Right lobe of liver (tissue), 6 donors: ENCODE results near the gene PGP. TPM values are rescaled to one million over a fixed set of nuclear protein-coding genes. Genes with fewer than 3 reads are reported as not detected.

Experiments used
- ATAC-seq, 4 donors: fragments of 200-7000 bp; cut with Tn5 transposase; one replicate each; pipeline ENCODE4 v1.9.1; 2020; ENCODE audit warnings: mild to moderate bottlenecking in 4 of 4, moderate library complexity in 4 of 4
- DNase-seq, 3 donors: peaks; one replicate each; pipeline ENCODE4 v3.0.0-alpha.2; 2020
- H3K27ac ChIP-seq, 3 donors: fragments of 200-600 bp; one replicate each; pipeline ENCODE4 v1.8.0; 2022
- H3K27me3 ChIP-seq, 2 donors: fragments of 200-600 bp; one replicate each; pipeline ENCODE4 v1.8.0; 2022
- H3K36me3 ChIP-seq, 4 donors: fragments of 200-600 bp; sonication (generic) in 1 of 4; one replicate each; pipeline versions ENCODE4 v1.5.1 to v1.8.0; 2017 to 2022; ENCODE audit warnings: control low read depth in 1 of 4
- H3K4me1 ChIP-seq, 4 donors: fragments of 200-600 bp; sonication (generic) in 1 of 4; one replicate each; pipeline versions ENCODE4 v1.5.1 to v1.8.0; 2017 to 2022; ENCODE audit warnings: control low read depth in 1 of 4
- H3K4me3 ChIP-seq, 3 donors: fragments of 200-600 bp; one replicate each; pipeline ENCODE4 v1.8.0; 2022
- H3K9me3 ChIP-seq, 4 donors: fragments of 200-600 bp; sonication (generic) in 1 of 4; one replicate each; pipeline versions ENCODE4 v1.5.1 to v1.8.0; 2017 to 2022; ENCODE audit warnings: control low read depth in 1 of 4
- CTCF ChIP-seq, 4 donors: fragments of 200-600 bp in 3 of 4; fragments of 450-650 bp in 1 of 4; IDR thresholded peaks; one replicate each; pipeline versions ENCODE4 v1.5.1 to v1.8.0; 2016 to 2022; ENCODE audit warnings: antibody characterized with exemption in 4 of 4, mild to moderate bottlenecking in 2 of 4
- POLR2A ChIP-seq: fragments of 450-650 bp; IDR thresholded peaks from one replicate; pipeline ENCODE4 v1.6.1; 2017; ENCODE audit warnings: antibody characterized with exemption, mild to moderate bottlenecking
- WGBS: methylation state at CpG from one replicate; pipeline ENCODE4 v1.1.6; 2018; ENCODE audit warnings: low coverage, low lambda C conversion rate; ENCODE audit not compliant: insufficient coverage; ENCODE audit errors: missing lambda C conversion rate; 5-methylcytosine and 5-hydroxymethylcytosine counted together
- intact Hi-C, 2 donors: fragments of 100-400 bp; cut with DNase I; formaldehyde crosslinking; loops; one replicate each; pipeline versions ENCODE4 v1.11.2 to v1.14.1; 2022
- total RNA-seq, 6 experiments: library from RNA; depleted of rRNA in 2 of 6; stranded (reverse); fragments of >200 nt in 2 of 6; fragmentation: NEBNext Ultra II Directional in 3 of 6; extraction: Animal tissue kit (Norgen Biotek cat#: 25700) in 3 of 6; gene quantifications; one replicate each; pipeline versions ENCODE4 v1.1.0 to v1.2.4, GENCODE V29; 2016 to 2023
- donor health status: DM: no; HTN: yes; CAD: no.
- donor health status: DM: no; HTN: no; CAD: no.
- donor health status: DM: no; HTN: no; CAD: no.
- donor health status: DM: no; HTN: yes; CAD: no.
- donor health status: DM: no; HTN: yes; CAD: no.

PGP gene
- total RNA-seq, 6 experiments from 2014 or later: 3.8 to 14.2 (median 6.9) TPM

GRCh38 chr16:2167068-2167638 lies 47.5 kb downstream of the PGP start:
- ATAC-seq: peak; percentile 14 to 77 (median 63)
- intact Hi-C loops: no loop called here
- Histone ChIP-seq H3K27ac (no peak overlapping the region), H3K9me3 (no peaks in the 10 kb centered on the region), H3K4me3 (no peak overlapping the region), H3K4me1 (peaks cover 0 to 31% (median 9%) of the 10 kb centered on the region in 4 donors), H3K27me3 (no peaks in the 10 kb centered on the region), H3K36me3 (peaks cover 0 to 13% (median 7%) of the 10 kb centered on the region in 4 donors)
- 60% methylated on average over 1 of the region's 18 CpGs for WGBS
- peak; percentile 69 to 81 (median 79) for DNase-seq
- no peak for TF ChIP-seq CTCF (IDR thresholded peaks at IDR 0.05)
- no peak for TF ChIP-seq POLR2A

DNA sequence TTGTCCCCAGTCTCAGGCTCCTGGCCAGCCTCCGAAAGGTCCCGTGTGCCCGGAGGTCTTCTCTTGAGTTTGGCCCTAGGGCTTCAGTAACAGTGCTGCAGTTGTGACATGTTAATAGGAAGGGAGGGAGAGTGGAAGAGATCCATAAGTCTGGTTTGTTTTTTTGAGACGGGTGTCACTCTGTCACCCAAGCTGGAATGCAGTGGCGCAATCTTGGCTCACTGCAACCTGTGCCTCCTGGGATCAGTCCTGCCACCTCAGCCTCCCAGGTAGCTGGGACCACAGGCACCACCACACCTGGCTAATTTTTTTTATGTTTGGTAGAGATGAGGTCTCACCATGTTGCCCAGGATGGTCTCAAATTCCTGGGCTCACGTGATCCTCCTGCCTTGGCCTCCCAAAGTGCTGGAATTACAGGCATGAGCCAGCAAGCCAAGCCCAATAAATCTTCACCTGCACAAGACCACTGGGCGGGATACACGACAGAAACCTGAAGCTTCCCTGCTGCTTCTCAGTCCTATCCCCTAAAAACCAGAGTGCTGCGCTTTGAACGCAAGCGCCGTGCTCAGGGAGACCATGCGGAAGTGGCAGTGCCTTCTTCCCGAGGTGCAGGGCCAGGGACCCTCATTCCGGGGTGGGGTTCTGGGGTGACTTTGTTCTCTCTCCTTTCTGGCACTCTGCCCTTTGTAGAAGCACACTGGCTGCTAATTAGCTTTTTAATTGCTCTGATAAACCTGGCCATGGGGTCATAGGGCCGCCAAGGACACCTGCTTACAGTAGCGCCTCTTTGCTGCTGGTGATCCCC lies 48.2 kb downstream of the PGP start:
- TF ChIP-seq POLR2A (no peak), CTCF (IDR thresholded peaks at IDR 0.05) (no peak)
- peaks cover 0 to 9% (median 4%) of the 10 kb centered on the region in 4 donors for H3K36me3 ChIP-seq
- no peak overlapping the region for H3K4me3 ChIP-seq
- peak; percentile 54 to 77 (median 75) for DNase-seq
- H3K4me1 ChIP-seq: peaks cover 0 to 38% (median 9%) of the 10 kb centered on the region in 4 donors
- H3K27me3 ChIP-seq: no peaks in the 10 kb centered on the region
- peak overlapping the region in 1 of 3 donors; percentile 39 for H3K27ac ChIP-seq
- peak; percentile 50 to 71 (median 56) for ATAC-seq
- intact Hi-C loops: no loop called here
- H3K9me3 ChIP-seq: no peaks in the 10 kb centered on the region
- 63% methylated on average over 14 of the region's 17 CpGs for WGBS

GRCh38 chr16:2165861-2166260 lies 48.8 kb downstream of the PGP start:
- peak overlapping the region in 1 of 3 donors; percentile 39 for H3K27ac ChIP-seq
- H3K9me3 ChIP-seq: no peaks in the 10 kb centered on the region
- DNase-seq (no peak), ATAC-seq (peak in 2 of 4 donors; percentile 2 to 5)
- 57% methylated on average over 6 of the region's 12 CpGs for whole genome bisulfite sequencing
- H3K36me3 ChIP-seq: peaks cover 0 to 9% (median 2%) of the 10 kb centered on the region in 4 donors
- H3K4me1 ChIP-seq: peaks cover 0 to 43% (median 9%) of the 10 kb centered on the region in 4 donors
- H3K27me3 ChIP-seq: no peaks in the 10 kb centered on the region
- intact Hi-C loops: no loop called here
- H3K4me3 ChIP-seq: no peak overlapping the region
- TF ChIP-seq CTCF (IDR thresholded peaks at IDR 0.05) (no peak), POLR2A (no peak)

GRCh38 chr16:2163211-2163881 lies 51.3 kb downstream of the PGP start:
- no peak overlapping the region for H3K27ac ChIP-seq
- no peak for DNase-seq
- no peaks in the 10 kb centered on the region for H3K9me3 ChIP-seq
- peaks cover 0 to 66% (median 22%) of the 10 kb centered on the region in 4 donors for H3K4me1 ChIP-seq
- WGBS: 73% methylated on average over 4 of the region's 26 CpGs
- intact Hi-C loops: no loop called here
- H3K36me3 ChIP-seq: peaks cover 0 to 9% (median 2%) of the 10 kb centered on the region in 4 donors
- ATAC-seq: no peak
- no peaks in the 10 kb centered on the region for H3K27me3 ChIP-seq
- TF ChIP-seq CTCF (IDR thresholded peaks at IDR 0.05): no peak
- no peak for TF ChIP-seq POLR2A
- no peak overlapping the region for H3K4me3 ChIP-seq
